ENCODE data around the gene DOK7. TPM values are rescaled to one million over a fixed set of nuclear protein-coding genes. Genes with fewer than 3 reads are reported as not detected.

Gene DOK7
- total and polyA plus RNA-seq, 2 donors (not counting 3 experiments of a cell fraction or from before 2014, with no cell fraction given), result not detected

DNA sequence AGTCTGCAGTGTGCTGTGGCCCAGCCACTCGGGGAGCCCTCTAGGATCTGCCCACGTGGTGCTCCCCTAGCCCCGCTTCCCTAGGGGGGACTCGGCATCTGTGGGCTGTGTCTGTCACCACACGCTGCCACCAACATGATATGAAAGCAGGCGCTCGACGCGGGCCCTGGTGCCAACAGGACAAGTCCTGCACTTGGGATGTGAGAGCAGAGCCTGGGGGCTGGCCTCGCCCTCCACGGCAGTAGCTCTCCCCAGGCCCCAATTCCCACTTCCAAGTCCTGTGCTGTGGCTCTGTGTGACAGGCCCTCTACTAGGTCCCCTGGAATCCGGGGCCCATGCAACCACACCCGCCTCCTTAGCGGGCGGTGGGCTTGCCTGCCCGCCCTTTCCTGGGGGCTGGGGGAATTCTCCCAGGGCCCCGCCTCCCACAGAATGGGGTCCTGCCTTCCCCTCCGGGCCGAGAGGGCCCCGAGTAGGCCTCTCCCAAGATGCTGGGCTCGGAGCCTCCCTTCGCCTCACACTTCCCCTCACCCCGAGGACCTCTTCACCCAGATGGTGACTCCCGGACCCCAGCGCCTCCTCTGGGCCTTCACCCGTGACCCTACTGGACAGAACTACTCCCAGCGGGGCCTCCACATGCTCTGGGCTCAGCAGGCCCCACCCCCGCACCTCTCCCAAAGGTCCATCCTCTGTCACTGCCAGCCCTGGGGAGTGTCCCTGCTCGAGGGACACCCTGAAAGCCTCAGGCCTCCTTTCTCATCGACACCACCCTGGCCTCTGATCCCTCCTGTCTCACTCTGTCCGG is 57.9 kb downstream of the DOK7 start:
- H3K9me3 ChIP-seq (replicated peaks; ENCODE audit: control insufficient read depth, insufficient read depth, low read length), result no peaks in the 10 kb centered on the region
- H3K4me1 ChIP-seq (ENCODE audit: control insufficient read depth, extremely low read depth, insufficient read depth, low read length), result no peaks in the 10 kb centered on the region
- no TSS peak for BruUV-seq (replicated peaks)
- no peaks in the 10 kb centered on the region for H4K20me1 ChIP-seq (replicated peaks; ENCODE audit: control insufficient read depth, extremely low read depth, insufficient read depth, low read length)
- TF ChIP-seq FOS (IDR thresholded peaks at IDR 0.05; ENCODE audit: borderline replicate concordance, insufficient read depth, low read length), result no peak
- TF ChIP-seq GATA2 (IDR thresholded peaks at IDR 0.05; ENCODE audit: insufficient read depth, insufficient read length, low read depth, low read length), result no peak
- TF ChIP-seq MYC (IDR thresholded peaks at IDR 0.05; ENCODE audit: low read depth, low read length), result no peak
- TF ChIP-seq, protein P1, sequence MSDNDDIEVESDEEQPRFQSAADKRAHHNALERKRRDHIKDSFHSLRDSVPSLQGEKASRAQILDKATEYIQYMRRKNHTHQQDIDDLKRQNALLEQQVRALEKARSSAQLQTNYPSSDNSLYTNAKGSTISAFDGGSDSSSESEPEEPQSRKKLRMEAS (IDR thresholded peaks at IDR 0.05; ENCODE audit: insufficient read depth, insufficient read length), result no peak
- no peak for TF ChIP-seq POLR2A (IDR thresholded peaks at IDR 0.05; ENCODE audit: low read depth, low read length)
- no peak overlapping the region for H3K4me3 ChIP-seq (replicated peaks in 1 of 3; ENCODE audit: insufficient read depth in 1 of 3, low read depth in 1 of 3, low read length in 3 of 3)
- DNase-seq (ENCODE audit: low read depth, low spot score) (no peak), FAIRE-seq (no peak)
- peaks cover 13 to 60% of the 10 kb centered on the region in 2 experiments for H3K36me3 ChIP-seq (ENCODE audit: control insufficient read depth in 2 of 2, extremely low read depth in 1 of 2, insufficient read depth in 2 of 2, low read length in 2 of 2)
- CTCF ChIA-PET, result no interaction called here
- H3K27ac ChIP-seq (ENCODE audit: insufficient read depth, low read depth, low read length), result no peak overlapping the region
- no peaks in the 10 kb centered on the region for H3K79me2 ChIP-seq (ENCODE audit: control insufficient read depth, insufficient read depth, low read length)
- H3K9me1 ChIP-seq (replicated peaks; ENCODE audit: control insufficient read depth, extremely low read depth, insufficient read depth, low read length), result no peaks in the 10 kb centered on the region
- no peak overlapping the region for H3K4me2 ChIP-seq (ENCODE audit: insufficient read depth, low read length)
- intact Hi-C loops (cut with micrococcal nuclease), result no loop called here
- H3K9ac ChIP-seq (replicated peaks; ENCODE audit: extremely low read depth, insufficient read depth, low read length), result no peak overlapping the region
- H3K27me3 ChIP-seq (ENCODE audit: control insufficient read depth in 2 of 2, insufficient read depth in 2 of 2, low read length in 2 of 2), result no peaks in the 10 kb centered on the region
- dilution Hi-C loops (cut with MboI; ENCODE audit: extremely low pct_ligation_motif_present, low sequenced_read_pairs), result no loop called here
- POLR2A ChIA-PET, result no interaction called here
- H2AFZ ChIP-seq (ENCODE audit: low read depth, low read length), result no peak overlapping the region

DNA sequence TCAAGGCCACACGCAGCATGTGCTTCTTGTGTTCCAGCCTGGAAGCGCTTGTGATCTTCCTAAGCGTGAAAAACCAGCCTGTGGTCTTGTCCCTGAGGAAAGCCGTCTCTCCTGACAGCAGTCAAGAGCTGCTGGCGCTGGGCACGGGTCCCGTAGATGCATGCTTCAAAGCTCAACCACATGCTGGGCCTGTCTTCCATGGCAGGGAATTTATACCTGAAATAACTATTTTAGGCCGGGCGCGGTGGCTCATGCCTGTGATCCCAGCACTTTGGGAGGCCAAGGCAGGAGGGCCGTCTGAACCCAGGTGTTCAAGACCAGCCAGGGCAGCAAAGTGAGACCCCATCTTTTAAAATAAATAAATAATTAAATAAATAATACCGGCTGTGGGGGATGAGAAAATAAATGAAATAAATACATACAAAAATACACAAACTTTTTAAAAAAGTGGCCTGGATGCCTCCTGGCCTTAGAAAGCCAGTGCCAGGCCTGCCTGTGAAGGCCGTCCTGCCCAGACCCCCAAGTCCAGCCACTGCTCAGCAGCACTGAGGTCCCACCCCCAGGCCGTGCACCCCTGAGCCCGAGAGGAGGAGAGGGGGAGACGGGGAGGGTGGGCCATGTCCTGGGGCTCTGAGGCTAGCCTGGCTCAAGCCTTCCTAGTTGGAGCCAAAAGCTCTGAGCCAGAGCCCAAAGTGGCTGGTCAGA is 58.7 kb downstream of the DOK7 start:
- peaks cover 9 to 52% of the 10 kb centered on the region in 2 experiments for H3K36me3 ChIP-seq (ENCODE audit: control insufficient read depth in 2 of 2, extremely low read depth in 1 of 2, insufficient read depth in 2 of 2, low read length in 2 of 2)
- no peak overlapping the region for H3K27ac ChIP-seq (ENCODE audit: insufficient read depth, low read depth, low read length)
- TF ChIP-seq POLR2A (IDR thresholded peaks at IDR 0.05; ENCODE audit: low read depth, low read length), result no peak
- no peak overlapping the region for H2AFZ ChIP-seq (ENCODE audit: low read depth, low read length)
- H3K9me1 ChIP-seq (replicated peaks; ENCODE audit: control insufficient read depth, extremely low read depth, insufficient read depth, low read length), result no peaks in the 10 kb centered on the region
- BruUV-seq (replicated peaks), result no TSS peak
- ChIA-PET POLR2A (no interaction called here), CTCF (no interaction called here)
- H3K4me3 ChIP-seq (replicated peaks in 1 of 3; ENCODE audit: insufficient read depth in 1 of 3, low read depth in 1 of 3, low read length in 3 of 3), result no peak overlapping the region
- FAIRE-seq (no peak), DNase-seq (ENCODE audit: low read depth, low spot score) (no peak)
- intact Hi-C loops (cut with micrococcal nuclease), result no loop called here
- no peaks in the 10 kb centered on the region for H3K9me3 ChIP-seq (replicated peaks; ENCODE audit: control insufficient read depth, insufficient read depth, low read length)
- no peaks in the 10 kb centered on the region for H4K20me1 ChIP-seq (replicated peaks; ENCODE audit: control insufficient read depth, extremely low read depth, insufficient read depth, low read length)
- peaks cover under 1% of the 10 kb centered on the region for H3K79me2 ChIP-seq (ENCODE audit: control insufficient read depth, insufficient read depth, low read length)
- H3K9ac ChIP-seq (replicated peaks; ENCODE audit: extremely low read depth, insufficient read depth, low read length), result no peak overlapping the region
- H3K4me2 ChIP-seq (ENCODE audit: insufficient read depth, low read length), result no peak overlapping the region
- H3K4me1 ChIP-seq (ENCODE audit: control insufficient read depth, extremely low read depth, insufficient read depth, low read length), result no peaks in the 10 kb centered on the region
- dilution Hi-C loops (cut with MboI; ENCODE audit: extremely low pct_ligation_motif_present, low sequenced_read_pairs), result no loop called here
- H3K27me3 ChIP-seq (ENCODE audit: control insufficient read depth in 2 of 2, insufficient read depth in 2 of 2, low read length in 2 of 2), result no peaks in the 10 kb centered on the region

All from endothelial cell of umbilical vein (primary cell).